Measurements from ENCODE around the gene RNF123.
A peak's percentile ranks its signal among the peaks of the same experiment; 100 is the strongest.

Gene RNF123

GRCh38 chr3:49720855-49721595 lies 31.7 kb downstream of the RNF123 start:
- Histone ChIP-seq H3K9ac (ENCODE audit: insufficient read length, low read depth) (peak overlapping the region; percentile 16), H3K27me3 (ENCODE audit: insufficient read depth, insufficient read length) (no peaks in the 10 kb centered on the region), H3K36me3 (ENCODE audit: insufficient read depth, insufficient read length, low read length) (peaks cover 78% of the 10 kb centered on the region), H3K4me1 (ENCODE audit: insufficient read depth, insufficient read length) (peaks cover 36% of the 10 kb centered on the region), H3K4me3 (ENCODE audit: insufficient read length, low read depth) (no peak overlapping the region), H3K9me3 (ENCODE audit: insufficient read depth, low read length) (no peaks in the 10 kb centered on the region)
- no peak for TF ChIP-seq ZNF274 (IDR thresholded peaks at IDR 0.05; ENCODE audit: low read depth, low read length)
- TF ChIP-seq YY1 (IDR thresholded peaks at IDR 0.05; ENCODE audit: insufficient read depth, insufficient read length): no peak
- TF ChIP-seq SUZ12 (IDR thresholded peaks at IDR 0.05; ENCODE audit: extremely low read depth, insufficient read depth, insufficient read length): no peak
- no peak for DNase-seq (ENCODE audit: low read depth, low spot score)

DNA sequence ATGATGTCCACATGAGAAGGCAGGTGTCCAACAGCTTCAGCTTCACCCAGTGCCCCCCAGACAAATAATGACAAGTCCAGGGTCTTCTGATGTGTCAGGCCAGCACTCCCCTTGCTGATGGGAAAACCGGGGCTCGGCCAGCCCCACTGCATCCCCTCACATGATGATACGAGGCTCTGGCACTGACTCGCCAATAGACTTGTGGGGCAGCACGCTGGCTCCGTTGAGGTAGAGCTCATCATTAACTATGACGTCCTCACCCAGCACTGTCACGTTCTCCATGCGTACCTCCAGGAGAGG lies 32.2 kb downstream of the RNF123 start:
- Histone ChIP-seq H3K27me3 (ENCODE audit: insufficient read depth, insufficient read length) (no peaks in the 10 kb centered on the region), H3K9me3 (ENCODE audit: insufficient read depth, low read length) (no peaks in the 10 kb centered on the region), H3K9ac (ENCODE audit: insufficient read length, low read depth) (no peak overlapping the region), H3K36me3 (ENCODE audit: insufficient read depth, insufficient read length, low read length) (peaks cover 78% of the 10 kb centered on the region), H3K4me3 (ENCODE audit: insufficient read length, low read depth) (no peak overlapping the region), H3K4me1 (ENCODE audit: insufficient read depth, insufficient read length) (peaks cover 36% of the 10 kb centered on the region)
- no peak for TF ChIP-seq SUZ12 (IDR thresholded peaks at IDR 0.05; ENCODE audit: extremely low read depth, insufficient read depth, insufficient read length)
- TF ChIP-seq YY1 (IDR thresholded peaks at IDR 0.05; ENCODE audit: insufficient read depth, insufficient read length): no peak
- no peak for TF ChIP-seq ZNF274 (IDR thresholded peaks at IDR 0.05; ENCODE audit: low read depth, low read length)
- DNase-seq (ENCODE audit: low read depth, low spot score): no peak

DNA sequence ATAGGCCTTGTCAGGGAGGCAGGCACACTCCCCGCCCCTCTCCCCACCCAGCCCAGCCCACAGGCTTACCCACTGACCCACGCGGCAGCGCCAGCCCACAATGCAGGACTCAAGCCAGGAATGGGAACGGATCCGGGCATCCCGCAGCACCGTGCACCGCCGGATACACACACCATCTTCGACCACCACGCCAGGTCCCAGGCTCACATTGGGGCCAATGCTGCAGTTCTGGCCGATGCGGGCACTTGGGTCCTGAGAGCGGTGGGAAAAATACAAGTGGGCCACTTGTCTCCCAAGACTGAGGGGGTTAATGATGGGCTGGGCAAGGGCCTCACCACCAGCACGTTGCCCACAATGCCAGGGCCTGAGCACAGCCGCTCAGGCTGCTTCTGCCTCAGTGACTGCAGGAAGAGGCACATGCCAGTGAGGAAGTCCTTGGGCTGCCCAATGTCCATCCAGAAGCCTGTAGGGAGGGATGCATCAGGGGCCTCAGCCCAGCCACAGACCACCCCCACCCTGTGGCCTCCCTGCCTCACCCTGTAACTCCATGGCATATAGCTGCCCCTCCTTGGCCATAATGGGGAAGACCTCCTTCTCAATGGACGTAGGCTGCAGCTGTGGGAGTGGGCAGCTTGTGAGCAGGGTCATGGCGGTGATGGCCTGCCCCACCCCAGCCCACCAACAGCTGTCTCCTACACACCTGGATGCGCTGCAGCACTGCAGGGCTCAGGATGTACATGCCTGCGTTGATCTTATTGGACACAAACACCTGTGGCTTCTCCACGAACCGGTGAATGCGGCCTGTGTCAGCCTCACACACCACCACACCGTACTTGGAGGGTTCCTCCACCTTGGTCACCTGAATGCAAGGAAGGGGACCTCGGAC lies 32.8 kb downstream of the RNF123 start:
- H3K36me3 ChIP-seq (ENCODE audit: insufficient read depth, insufficient read length, low read length): peaks cover 79% of the 10 kb centered on the region

GRCh38 chr3:49722896-49723295 lies 33.5 kb downstream of the RNF123 start:
- no peak for TF ChIP-seq SUZ12 (IDR thresholded peaks at IDR 0.05; ENCODE audit: extremely low read depth, insufficient read depth, insufficient read length)
- no peak for TF ChIP-seq YY1 (IDR thresholded peaks at IDR 0.05; ENCODE audit: insufficient read depth, insufficient read length)
- TF ChIP-seq ZNF274 (IDR thresholded peaks at IDR 0.05; ENCODE audit: low read depth, low read length): no peak

More for the DNA sequence above, 32.8 kb downstream of the RNF123 start:
- H3K4me3 ChIP-seq (ENCODE audit: insufficient read length, low read depth): peak overlapping the region; percentile 99
- peaks cover 31% of the 10 kb centered on the region for H3K4me1 ChIP-seq (ENCODE audit: insufficient read depth, insufficient read length)
- no peaks in the 10 kb centered on the region for H3K9me3 ChIP-seq (ENCODE audit: insufficient read depth, low read length)
- H3K9ac ChIP-seq (ENCODE audit: insufficient read length, low read depth): peak overlapping the region; percentile 99
- TF ChIP-seq SUZ12 (IDR thresholded peaks at IDR 0.05; ENCODE audit: extremely low read depth, insufficient read depth, insufficient read length) (no peak), ZNF274 (IDR thresholded peaks at IDR 0.05; ENCODE audit: low read depth, low read length) (no peak)
- H3K27me3 ChIP-seq (ENCODE audit: insufficient read depth, insufficient read length): no peaks in the 10 kb centered on the region
- no peak for DNase-seq (ENCODE audit: low read depth, low spot score)

GRCh38 chr3:49723296-49723627 lies 33.9 kb downstream of the RNF123 start:
- DNase-seq (ENCODE audit: low read depth, low spot score): no peak
- peak overlapping the region; percentile 99 for H3K4me3 ChIP-seq (ENCODE audit: insufficient read length, low read depth)
- H3K4me1 ChIP-seq (ENCODE audit: insufficient read depth, insufficient read length): peaks cover 24% of the 10 kb centered on the region
- H3K9ac ChIP-seq (ENCODE audit: insufficient read length, low read depth): peak overlapping the region; percentile 99
- TF ChIP-seq ZNF274 (IDR thresholded peaks at IDR 0.05; ENCODE audit: low read depth, low read length) (no peak), YY1 (IDR thresholded peaks at IDR 0.05; ENCODE audit: insufficient read depth, insufficient read length) (no peak), SUZ12 (IDR thresholded peaks at IDR 0.05; ENCODE audit: extremely low read depth, insufficient read depth, insufficient read length) (no peak)
- H3K9me3 ChIP-seq (ENCODE audit: insufficient read depth, low read length): no peaks in the 10 kb centered on the region
- H3K27me3 ChIP-seq (ENCODE audit: insufficient read depth, insufficient read length): no peaks in the 10 kb centered on the region
- H3K36me3 ChIP-seq (ENCODE audit: insufficient read depth, insufficient read length, low read length): peaks cover 79% of the 10 kb centered on the region

More at GRCh38 chr3:49722896-49723295, 33.5 kb downstream of the RNF123 start:
- peak overlapping the region; percentile 99 for H3K9ac ChIP-seq (ENCODE audit: insufficient read length, low read depth)
- H3K4me3 ChIP-seq (ENCODE audit: insufficient read length, low read depth): peak overlapping the region; percentile 99
- no peaks in the 10 kb centered on the region for H3K27me3 ChIP-seq (ENCODE audit: insufficient read depth, insufficient read length)
- no peak for DNase-seq (ENCODE audit: low read depth, low spot score)
- H3K9me3 ChIP-seq (ENCODE audit: insufficient read depth, low read length): no peaks in the 10 kb centered on the region
- H3K4me1 ChIP-seq (ENCODE audit: insufficient read depth, insufficient read length): peaks cover 27% of the 10 kb centered on the region
- peaks cover 79% of the 10 kb centered on the region for H3K36me3 ChIP-seq (ENCODE audit: insufficient read depth, insufficient read length, low read length)

GRCh38 chr3:49723628-49724551 lies 34.5 kb downstream of the RNF123 start, which contains the start of gene GMPPB:
Gene GMPPB, minus strand, starts transcription at chr3:49723951. Its CDS starts 225 bp downstream, at chr3:49723726.
- H3K4me1 ChIP-seq (ENCODE audit: insufficient read depth, insufficient read length): peaks cover 17% of the 10 kb centered on the region
- H3K36me3 ChIP-seq (ENCODE audit: insufficient read depth, insufficient read length, low read length): peaks cover 78% of the 10 kb centered on the region
- H3K9me3 ChIP-seq (ENCODE audit: insufficient read depth, low read length): no peaks in the 10 kb centered on the region

More at GRCh38 chr3:49723628-49724551, 34.5 kb downstream of the RNF123 start, which contains the start of gene GMPPB:
- peak; percentile 96 for DNase-seq (ENCODE audit: low read depth, low spot score)
- TF ChIP-seq YY1 (IDR thresholded peaks at IDR 0.05; ENCODE audit: insufficient read depth, insufficient read length) (no peak), SUZ12 (IDR thresholded peaks at IDR 0.05; ENCODE audit: extremely low read depth, insufficient read depth, insufficient read length) (no peak), ZNF274 (IDR thresholded peaks at IDR 0.05; ENCODE audit: low read depth, low read length) (no peak)
- peak within 1 kb of the TSS; percentile 99 for H3K4me3 ChIP-seq (ENCODE audit: insufficient read length, low read depth)
- H3K9ac ChIP-seq (ENCODE audit: insufficient read length, low read depth): peak within 1 kb of the TSS; percentile 99
- no peaks in the 10 kb centered on the region for H3K27me3 ChIP-seq (ENCODE audit: insufficient read depth, insufficient read length)
